ENCODE measurements around the gene DAB1.

The DAB1 gene

DNA sequence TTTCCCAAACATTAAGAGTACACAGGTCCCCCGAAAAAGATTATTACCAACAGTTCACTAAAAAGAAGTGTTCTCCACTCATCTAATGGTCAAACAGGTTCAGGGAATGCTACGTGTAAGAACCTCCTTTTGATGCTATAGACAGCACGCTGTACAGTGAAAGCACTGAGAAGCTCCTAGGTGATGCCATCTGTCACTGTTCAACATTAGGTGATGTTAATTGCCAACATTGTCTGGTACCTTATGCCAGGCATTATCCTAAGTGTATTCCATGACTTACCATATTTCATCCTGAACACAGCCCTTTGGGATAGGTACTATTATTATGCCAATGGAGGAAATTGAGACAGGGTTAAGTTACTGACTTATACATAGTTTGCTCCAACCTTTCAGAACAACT is 82.1 kb downstream of the DAB1 start:
- no peak overlapping the region for H3K4me3 ChIP-seq (ENCODE audit: low read depth, low read length)
- in situ Hi-C loops (cut with HindIII; ENCODE audit: low sequenced_read_pairs) = no loop called here
- no peak for DNase-seq (ENCODE audit: low read depth)

DNA sequence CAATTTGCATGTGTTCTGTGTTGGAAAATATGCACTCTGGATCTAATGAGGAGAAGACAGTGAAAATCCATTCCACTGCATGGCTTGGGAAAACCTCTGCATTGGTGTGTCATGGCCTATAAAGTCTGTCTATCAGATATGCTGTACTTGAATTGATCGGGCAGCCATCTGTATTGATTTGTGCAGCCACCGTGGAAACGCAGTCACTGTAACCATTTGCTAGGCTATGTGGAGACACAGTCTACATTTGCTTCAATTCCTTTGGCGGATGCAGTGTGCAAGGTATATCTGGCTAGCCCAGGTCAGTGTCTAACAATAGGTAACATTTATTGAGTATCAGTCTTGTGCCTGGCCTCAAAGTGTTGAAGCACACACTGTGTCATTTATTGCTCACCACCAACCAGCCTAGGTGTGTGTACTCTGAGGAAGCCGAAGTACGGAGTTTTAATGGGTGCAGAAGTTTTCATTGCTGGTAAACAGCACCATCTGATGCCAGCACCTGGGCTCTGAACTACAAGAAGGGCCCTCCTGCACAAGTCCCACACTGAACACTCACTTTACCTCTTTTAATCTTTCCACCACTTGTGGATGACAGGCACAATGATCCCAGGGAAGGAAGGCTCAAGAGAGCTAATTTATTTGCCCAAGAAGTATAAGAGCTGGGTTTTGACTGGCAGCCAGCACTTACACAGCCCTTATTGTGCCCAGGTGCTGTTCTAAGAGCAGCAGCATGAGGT is 83.4 kb downstream of the DAB1 start:
- DNase-seq (ENCODE audit: low read depth) = no peak
- H3K4me3 ChIP-seq (ENCODE audit: low read depth, low read length) = no peak overlapping the region
- in situ Hi-C loops (cut with HindIII; ENCODE audit: low sequenced_read_pairs) = no loop called here
- TF ChIP-seq, protein P1, sequence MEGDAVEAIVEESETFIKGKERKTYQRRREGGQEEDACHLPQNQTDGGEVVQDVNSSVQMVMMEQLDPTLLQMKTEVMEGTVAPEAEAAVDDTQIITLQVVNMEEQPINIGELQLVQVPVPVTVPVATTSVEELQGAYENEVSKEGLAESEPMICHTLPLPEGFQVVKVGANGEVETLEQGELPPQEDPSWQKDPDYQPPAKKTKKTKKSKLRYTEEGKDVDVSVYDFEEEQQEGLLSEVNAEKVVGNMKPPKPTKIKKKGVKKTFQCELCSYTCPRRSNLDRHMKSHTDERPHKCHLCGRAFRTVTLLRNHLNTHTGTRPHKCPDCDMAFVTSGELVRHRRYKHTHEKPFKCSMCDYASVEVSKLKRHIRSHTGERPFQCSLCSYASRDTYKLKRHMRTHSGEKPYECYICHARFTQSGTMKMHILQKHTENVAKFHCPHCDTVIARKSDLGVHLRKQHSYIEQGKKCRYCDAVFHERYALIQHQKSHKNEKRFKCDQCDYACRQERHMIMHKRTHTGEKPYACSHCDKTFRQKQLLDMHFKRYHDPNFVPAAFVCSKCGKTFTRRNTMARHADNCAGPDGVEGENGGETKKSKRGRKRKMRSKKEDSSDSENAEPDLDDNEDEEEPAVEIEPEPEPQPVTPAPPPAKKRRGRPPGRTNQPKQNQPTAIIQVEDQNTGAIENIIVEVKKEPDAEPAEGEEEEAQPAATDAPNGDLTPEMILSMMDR (IDR thresholded peaks at IDR 0.05; ENCODE audit: low read depth, low read length, missing control alignments) = no peak

More for the DNA sequence above, 82.1 kb downstream of the DAB1 start:
- TF ChIP-seq, protein P1 (IDR thresholded peaks at IDR 0.05; ENCODE audit: low read depth, low read length, missing control alignments) = no peak

DNA sequence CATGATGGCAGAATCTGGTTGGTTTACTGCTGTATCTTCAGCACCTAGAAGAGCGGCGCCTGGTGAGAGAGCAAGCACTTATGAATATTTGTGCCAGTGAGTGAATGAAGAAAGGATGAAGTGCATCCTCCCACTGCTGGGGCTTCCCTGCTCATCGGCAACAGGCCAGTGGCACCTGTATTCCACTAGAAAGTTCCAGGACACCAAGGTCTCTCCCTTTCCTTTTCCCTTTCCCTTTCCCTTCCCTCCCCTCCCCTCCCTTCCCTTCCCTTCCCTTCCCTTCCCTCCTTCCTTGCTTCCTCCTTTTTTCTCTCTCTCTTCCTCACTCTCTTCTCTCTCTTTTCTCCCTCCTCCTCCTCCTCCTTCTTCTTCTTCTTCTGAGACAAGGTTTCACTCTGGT is 86.2 kb downstream of the DAB1 start:
- TF ChIP-seq, protein P1 (IDR thresholded peaks at IDR 0.05; ENCODE audit: low read depth, low read length, missing control alignments) = no peak
- DNase-seq (ENCODE audit: low read depth) = no peak
- H3K4me3 ChIP-seq (ENCODE audit: low read depth, low read length) = no peak overlapping the region
- in situ Hi-C loops (cut with HindIII; ENCODE audit: low sequenced_read_pairs) = no loop called here

DNA sequence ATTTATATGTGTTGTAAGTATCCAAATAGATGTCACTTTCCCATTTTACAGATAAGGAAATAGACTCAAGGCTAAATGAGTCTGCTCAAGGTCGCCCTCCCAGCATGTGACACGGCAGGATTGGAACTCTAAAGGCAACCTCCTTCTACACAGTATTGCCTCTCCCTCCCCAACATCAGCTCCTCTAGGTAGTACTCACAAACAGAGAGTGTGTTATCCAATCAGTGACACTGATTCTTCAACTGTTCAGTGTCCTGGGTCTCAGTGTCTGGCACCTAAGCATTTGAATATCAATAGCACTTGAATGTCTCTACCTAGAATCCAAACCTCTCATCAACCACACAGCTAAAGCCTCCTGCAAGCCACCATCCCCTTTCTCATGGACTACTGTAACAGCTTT is 87.1 kb downstream of the DAB1 start:
- DNase-seq (ENCODE audit: low read depth) = no peak
- in situ Hi-C loops (cut with HindIII; ENCODE audit: low sequenced_read_pairs) = no loop called here
- no peak overlapping the region for H3K4me3 ChIP-seq (ENCODE audit: low read depth, low read length)
- TF ChIP-seq, protein P1 (IDR thresholded peaks at IDR 0.05; ENCODE audit: low read depth, low read length, missing control alignments) = no peak

DNA sequence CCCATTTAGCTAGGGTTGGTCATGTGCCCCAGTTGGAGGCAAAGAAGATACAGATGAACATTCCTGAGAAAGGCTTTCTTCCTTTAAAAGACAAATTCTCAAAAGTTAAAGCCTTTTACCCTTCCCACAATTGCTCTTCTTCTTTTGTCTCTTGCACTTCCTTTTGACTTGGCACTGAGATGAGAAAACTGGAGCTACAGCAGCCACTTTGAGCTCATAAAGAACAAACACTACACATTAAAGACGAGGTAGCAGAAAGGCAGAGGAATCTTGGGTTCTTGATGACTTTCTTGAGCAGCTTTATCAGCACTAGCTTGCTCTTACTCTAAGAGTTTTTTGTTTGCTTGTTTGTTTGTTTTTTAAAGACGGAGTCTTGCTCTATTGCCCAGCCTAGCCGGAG is 92.2 kb downstream of the DAB1 start:
- no peak overlapping the region for H3K4me3 ChIP-seq (ENCODE audit: low read depth, low read length)
- TF ChIP-seq, protein P1 (IDR thresholded peaks at IDR 0.05; ENCODE audit: low read depth, low read length, missing control alignments) = no peak
- no peak for DNase-seq (ENCODE audit: low read depth)
- in situ Hi-C loops (cut with HindIII; ENCODE audit: low sequenced_read_pairs) = no loop called here

DNA sequence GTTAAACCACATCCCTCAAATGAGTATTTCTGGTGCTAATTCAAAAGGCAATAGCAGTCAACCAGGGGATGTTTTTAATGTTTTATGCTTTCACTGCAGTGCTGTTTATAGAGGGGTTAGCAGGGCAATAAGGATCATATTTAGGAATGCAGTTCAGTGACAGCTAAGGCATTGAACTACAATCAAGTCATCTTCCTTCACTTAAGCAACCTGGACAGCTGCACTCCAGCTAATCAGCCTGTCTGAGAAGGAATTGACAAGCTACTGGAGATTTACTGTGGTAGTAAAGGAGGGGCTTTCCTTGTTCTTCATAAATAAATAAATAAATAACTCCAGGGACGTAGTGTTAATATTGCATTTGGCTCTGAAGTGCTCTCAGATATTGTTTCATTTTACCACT is 93.9 kb downstream of the DAB1 start:
- TF ChIP-seq, protein P1 (IDR thresholded peaks at IDR 0.05; ENCODE audit: low read depth, low read length, missing control alignments) = no peak
- no peak for DNase-seq (ENCODE audit: low read depth)
- H3K4me3 ChIP-seq (ENCODE audit: low read depth, low read length) = no peak overlapping the region
- in situ Hi-C loops (cut with HindIII; ENCODE audit: low sequenced_read_pairs) = no loop called here
